GM19035 (cell line): ENCODE data around the gene LETM1.

Experiments
- ATAC-seq: cut with Tn5 transposase; IDR thresholded peaks from one replicate; pipeline ENCODE4 v1.9.1; 2021; ENCODE audit not compliant: unreplicated experiment

The LETM1 gene

DNA sequence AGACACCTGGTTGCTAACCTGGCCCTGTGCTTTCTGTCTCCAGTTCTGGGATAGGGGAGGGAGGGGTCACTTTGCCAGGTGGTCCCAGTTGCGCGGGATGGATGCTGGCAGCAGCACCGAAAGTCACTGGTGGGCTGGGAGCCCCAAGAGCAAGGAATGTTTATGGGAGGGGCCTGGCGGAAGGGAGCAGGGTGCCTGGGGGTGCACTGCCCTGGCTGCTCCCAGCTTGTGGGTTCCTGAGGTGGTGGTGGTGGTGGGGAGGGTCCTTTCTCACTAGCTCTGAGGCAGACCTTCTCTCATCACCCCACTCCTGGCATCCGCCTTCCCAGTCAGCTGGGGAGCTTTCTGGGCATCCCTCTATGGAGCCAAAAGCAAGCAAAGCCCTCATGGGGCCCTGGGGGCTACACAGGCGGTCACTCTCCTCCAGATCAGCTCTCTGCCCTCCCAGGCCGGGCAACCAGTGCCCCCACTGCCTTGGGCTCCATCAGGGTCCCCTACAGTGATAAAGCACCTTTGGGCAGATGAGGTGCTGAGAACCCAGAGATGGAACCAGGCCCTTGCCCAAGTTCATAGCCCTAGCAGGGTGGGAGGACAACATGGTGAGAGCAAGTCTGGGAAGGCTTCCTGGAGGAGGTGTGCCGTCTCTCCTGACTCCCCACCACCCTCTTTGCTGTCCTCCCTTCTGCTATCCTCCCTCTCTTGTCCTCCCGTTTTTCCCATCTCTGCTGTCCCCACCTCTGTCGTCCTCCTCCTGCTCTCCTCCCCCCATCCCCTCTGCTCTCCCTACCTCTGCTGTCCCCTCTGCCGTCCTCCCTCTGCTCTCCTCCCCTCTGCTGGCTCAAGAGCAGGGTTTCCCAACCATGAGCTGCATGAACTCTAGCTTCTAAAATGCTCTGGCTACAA lies 46.9 kb downstream of the LETM1 start:
- ATAC-seq = no peak

DNA sequence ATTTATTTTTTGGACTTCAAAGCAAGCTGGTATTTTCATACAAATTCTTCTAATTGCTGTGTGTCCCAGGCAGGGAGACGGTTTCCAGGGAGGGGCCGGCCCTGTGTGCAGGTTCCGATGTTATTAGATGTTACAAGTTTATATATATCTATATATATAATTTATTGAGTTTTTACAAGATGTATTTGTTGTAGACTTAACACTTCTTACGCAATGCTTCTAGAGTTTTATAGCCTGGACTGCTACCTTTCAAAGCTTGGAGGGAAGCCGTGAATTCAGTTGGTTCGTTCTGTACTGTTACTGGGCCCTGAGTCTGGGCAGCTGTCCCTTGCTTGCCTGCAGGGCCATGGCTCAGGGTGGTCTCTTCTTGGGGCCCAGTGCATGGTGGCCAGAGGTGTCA lies 47.6 kb downstream of the LETM1 start:
- ATAC-seq = no peak

DNA sequence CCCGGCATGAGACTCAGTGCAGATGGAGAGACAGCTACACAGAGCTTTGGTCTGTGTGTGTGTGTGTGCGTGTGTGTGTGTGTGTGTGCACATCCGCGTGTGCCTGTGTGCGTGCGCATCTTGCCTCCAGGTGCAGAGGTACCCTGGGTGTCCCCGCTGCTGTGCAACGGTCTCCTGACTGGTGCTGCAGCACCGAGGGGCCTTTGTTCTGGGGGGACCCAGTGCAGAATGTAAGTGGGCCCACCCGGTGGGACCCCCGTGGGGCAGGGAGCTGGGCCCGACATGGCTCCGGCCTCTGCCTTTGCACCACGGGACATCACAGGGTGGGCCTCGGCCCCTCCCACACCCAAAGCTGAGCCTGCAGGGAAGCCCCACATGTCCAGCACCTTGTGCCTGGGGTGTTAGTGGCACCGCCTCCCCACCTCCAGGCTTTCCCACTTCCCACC lies 48.6 kb downstream of the LETM1 start:
- ATAC-seq = no peak

DNA sequence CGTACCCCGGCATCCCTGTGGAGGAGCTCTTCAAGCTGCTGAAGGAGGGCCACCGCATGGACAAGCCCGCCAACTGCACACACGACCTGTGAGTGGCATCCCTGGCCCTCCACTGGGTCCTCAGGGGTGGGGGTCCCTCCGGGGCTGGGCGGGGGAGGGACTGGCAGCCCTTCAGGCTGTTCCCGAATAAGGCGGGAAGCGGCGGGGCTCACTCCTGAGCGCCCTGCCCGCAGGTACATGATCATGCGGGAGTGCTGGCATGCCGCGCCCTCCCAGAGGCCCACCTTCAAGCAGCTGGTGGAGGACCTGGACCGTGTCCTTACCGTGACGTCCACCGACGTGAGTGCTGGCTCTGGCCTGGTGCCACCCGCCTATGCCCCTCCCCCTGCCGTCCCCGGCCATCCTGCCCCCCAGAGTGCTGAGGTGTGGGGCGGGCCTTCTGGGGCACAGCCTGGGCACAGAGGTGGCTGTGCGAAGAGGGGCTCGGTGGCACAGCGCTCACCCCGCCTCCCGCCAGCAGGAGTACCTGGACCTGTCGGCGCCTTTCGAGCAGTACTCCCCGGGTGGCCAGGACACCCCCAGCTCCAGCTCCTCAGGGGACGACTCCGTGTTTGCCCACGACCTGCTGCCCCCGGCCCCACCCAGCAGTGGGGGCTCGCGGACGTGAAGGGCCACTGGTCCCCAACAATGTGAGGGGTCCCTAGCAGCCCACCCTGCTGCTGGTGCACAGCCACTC lies 49.2 kb downstream of the LETM1 start:
- ATAC-seq = no peak

DNA sequence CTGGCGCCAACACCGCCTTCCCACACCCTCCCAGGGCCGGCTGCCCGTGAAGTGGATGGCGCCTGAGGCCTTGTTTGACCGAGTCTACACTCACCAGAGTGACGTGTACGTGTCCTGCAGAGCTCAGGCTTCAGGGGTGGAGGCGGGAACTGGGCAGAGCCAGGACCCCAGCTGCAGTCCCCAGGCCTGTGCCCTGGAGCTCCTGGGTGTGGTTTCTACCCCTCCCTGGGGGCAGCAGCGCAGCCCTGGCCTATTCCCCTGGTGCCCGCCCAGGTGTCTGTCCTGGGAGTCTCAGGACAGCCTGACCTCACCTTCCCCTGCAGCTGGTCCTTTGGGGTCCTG lies 49.8 kb downstream of the LETM1 start:
- ATAC-seq = no peak

DNA sequence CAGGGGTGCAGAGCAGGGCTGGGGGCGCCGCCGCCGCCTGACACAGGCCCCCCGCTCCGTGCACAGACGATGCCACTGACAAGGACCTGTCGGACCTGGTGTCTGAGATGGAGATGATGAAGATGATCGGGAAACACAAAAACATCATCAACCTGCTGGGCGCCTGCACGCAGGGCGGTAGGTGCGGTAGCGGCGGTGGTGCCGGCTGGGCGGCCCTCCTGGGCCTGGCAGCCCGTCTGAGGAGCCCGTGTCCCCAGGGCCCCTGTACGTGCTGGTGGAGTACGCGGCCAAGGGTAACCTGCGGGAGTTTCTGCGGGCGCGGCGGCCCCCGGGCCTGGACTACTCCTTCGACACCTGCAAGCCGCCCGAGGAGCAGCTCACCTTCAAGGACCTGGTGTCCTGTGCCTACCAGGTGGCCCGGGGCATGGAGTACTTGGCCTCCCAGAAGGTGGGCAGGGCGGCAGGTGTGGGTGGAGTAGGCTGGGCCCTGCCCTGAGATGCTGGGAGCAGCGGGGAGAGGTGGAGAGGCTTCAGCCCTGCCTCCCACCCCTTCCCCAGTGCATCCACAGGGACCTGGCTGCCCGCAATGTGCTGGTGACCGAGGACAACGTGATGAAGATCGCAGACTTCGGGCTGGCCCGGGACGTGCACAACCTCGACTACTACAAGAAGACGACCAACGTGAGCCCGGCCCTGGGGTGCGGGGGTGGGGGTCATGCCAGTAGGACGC lies 50.3 kb downstream of the LETM1 start:
- no peak for ATAC-seq

DNA sequence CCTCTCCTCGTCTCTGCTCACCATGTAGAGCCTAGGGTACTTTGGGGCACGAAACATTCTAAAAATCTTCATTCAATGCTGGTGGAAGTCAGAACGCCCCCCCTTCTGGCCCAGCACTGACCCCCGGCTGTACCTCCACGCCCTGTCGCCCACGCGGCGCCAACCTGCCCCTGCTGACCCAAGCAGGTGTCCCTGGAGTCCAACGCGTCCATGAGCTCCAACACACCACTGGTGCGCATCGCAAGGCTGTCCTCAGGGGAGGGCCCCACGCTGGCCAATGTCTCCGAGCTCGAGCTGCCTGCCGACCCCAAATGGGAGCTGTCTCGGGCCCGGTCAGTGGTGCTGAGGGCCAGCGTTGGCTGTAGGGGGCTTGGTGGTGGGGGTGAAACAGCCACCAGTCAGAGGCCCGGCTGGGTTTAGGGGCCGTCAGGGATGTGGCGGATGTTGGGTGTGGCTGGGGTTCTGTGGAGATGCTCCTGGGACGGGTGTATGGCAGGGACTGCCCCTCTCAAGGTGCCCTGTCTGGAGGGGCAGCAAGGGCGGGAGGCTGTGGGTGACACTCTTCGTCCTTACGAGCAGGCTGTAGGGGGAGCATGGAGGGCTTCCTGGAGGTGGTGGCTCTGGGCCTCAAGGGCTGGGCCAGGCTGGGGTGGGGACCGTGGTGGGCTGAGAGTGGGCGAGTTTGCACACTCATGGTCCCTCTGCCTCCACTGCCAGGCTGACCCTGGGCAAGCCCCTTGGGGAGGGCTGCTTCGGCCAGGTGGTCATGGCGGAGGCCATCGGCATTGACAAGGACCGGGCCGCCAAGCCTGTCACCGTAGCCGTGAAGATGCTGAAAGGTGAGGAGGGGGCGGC lies 51.1 kb downstream of the LETM1 start:
- ATAC-seq = no peak

DNA sequence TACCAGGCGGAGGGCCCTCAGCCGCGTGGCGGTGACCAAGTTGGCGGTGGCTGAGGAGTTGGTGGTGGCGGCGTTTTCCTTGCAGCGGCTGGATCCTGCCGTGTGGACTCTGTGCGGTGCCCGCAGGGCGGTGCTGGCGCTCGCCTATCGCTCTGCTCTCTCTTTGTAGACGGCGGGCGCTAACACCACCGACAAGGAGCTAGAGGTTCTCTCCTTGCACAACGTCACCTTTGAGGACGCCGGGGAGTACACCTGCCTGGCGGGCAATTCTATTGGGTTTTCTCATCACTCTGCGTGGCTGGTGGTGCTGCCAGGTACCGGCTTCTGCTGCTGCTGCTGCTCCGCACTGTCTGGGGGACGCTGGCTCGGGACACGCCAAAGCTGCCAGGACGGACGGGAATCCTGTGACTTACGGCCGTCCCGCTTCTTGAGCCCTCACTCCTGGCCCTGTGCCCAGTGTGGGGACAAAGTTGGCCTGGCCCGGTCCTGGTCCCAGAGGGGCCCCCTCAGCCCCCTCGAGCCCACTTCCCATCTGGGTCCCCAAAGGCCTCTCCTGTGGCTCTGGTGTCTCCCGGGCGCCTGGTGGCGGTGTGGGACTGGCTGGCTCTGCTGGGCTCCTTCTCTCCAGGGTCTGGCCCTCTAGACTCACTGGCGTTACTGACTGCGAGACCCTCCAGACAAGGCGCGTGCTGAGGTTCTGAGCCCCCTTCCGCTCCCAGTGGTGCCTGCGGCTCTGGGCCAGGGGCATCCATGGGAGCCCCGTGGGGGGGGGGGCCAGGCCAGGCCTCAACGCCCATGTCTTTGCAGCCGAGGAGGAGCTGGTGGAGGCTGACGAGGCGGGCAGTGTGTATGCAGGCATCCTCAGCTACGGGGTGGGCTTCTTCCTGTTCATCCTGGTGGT lies 52.2 kb downstream of the LETM1 start:
- no peak for ATAC-seq

DNA sequence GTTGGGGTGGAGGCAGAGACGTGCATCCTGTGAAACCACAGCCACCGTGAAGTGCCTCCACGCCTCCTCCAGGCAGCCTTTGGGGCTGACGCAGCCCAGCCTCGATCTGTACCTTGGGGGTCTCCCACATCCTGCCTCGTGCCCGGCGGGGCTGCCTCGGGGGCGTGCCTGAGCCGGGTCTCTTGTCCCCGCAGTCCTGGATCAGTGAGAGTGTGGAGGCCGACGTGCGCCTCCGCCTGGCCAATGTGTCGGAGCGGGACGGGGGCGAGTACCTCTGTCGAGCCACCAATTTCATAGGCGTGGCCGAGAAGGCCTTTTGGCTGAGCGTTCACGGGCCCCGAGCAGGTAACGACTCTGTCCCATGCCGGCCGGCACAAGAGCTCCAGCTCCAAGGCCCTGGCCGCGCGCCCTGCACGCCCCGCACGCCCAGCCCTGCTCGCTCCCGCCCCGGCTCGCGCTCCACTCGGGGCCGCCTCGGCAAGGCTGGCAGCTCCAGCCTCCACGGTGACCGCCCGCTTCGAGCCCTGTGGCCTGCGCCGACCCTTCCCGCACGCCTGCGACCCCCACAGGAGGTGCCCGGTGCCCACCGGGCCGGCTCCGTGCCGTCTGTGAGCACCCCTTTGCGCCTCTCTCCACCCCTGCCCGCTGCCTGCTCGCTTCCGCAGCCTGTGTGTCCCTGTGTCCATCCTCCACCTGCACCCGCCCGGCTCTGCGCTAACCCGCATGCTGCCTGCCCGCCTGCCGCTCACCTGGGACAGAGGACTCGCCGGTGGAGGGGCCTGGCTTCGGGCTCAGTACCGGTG lies 53.0 kb downstream of the LETM1 start:
- ATAC-seq = no peak

DNA sequence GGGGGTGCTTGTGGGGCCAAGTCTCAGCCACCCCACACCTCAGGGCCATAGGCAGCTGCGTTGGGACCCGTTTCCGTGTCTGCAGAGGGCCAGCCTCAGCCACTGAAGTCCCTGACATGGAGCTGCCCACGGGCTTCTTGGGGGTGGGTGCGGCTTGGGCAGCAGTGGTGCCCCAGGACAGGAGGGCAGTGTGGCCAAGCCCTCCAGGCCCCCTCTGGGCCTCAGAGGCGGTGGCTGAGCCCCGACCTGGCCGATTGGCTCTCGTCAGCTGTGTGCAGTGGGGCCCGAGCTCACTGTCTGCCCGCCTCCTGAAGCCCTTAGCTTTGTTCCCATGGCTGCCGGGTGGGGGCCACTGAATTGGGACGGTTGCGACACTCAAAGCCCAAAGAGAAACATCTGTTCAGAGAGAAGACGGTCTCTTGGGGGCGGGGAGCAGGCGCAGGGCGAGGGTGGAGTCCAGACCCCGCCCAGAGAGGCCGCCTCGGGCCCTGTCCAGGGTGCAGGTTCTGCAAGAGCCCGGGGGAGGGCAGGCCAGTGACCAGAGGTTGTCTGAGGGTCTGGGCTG lies 53.7 kb downstream of the LETM1 start:
- no peak for ATAC-seq

DNA sequence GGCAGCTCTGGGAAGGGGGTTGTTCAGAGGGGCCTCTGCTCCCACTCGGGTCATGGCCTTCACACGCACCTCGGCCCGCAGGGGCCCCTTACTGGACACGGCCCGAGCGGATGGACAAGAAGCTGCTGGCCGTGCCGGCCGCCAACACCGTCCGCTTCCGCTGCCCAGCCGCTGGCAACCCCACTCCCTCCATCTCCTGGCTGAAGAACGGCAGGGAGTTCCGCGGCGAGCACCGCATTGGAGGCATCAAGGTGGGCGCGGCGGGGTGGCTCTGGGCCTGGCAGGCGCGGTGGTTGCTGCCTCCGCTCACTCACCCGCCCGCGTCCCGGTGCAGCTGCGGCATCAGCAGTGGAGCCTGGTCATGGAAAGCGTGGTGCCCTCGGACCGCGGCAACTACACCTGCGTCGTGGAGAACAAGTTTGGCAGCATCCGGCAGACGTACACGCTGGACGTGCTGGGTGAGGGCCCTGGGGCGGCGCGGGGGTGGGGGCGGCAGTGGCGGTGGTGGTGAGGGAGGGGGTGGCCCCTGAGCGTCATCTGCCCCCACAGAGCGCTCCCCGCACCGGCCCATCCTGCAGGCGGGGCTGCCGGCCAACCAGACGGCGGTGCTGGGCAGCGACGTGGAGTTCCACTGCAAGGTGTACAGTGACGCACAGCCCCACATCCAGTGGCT lies 54.5 kb downstream of the LETM1 start:
- no peak for ATAC-seq

DNA sequence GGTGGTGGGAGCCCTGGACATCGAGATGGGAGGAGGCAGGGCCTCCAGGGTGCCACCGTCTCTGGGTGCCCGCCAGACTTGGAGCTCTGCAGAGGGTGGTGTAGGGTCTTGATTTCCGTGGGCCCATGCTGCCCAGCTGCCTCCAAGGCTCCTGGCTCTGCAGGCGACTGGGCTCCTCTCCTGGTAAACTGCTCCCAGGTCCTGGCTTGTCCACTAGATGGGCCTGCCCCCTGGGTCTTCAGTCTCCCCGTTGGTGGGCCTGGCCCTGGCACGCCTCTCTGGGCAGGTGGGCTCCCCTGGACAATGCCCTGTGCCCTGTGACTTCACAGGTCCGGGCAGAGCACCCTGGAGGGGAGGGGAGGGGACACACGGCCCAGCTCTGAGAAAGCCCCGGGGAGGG lies 55.2 kb downstream of the LETM1 start:
- ATAC-seq = no peak

DNA sequence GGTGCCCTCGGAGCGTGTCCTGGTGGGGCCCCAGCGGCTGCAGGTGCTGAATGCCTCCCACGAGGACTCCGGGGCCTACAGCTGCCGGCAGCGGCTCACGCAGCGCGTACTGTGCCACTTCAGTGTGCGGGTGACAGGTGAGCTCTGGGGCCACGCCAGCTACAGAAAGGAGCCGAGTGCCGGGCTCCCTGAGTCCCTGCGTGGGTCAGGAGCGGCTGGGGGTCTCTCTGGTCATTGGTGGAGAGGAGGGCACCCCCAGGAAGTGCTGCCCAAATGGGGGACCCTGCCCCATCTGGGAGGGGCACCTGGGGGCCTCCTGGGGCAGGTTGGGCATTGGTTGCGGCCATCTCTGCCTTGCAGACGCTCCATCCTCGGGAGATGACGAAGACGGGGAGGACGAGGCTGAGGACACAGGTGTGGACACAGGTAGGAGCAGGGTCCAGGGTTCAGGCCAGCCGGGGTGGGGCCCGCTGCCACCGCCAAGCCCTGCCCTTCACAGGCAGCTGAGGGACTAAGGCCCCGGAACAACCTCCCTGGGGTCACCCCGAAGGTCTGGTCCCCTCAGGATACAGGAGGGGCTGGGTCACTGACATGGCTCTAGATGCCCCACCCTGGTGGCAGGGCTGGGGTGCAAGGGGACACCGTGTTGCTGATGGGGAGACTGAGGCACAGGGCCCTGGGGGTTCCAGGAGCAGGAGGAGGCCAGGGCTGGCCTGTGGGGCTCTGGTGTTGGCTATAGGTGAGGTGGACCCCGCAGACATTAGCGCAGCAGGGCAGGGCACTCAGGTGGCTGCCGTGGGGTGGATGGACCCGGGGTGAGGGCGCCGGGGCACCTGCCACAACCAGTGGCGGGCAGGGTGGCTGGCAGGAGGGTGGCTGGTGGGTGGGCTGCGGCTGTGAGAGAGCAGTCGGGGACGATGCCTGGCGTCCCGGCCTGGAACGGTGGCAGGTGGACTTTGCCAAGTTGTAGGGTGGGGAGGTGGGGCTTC lies 56.3 kb downstream of the LETM1 start:
- ATAC-seq = no peak

DNA sequence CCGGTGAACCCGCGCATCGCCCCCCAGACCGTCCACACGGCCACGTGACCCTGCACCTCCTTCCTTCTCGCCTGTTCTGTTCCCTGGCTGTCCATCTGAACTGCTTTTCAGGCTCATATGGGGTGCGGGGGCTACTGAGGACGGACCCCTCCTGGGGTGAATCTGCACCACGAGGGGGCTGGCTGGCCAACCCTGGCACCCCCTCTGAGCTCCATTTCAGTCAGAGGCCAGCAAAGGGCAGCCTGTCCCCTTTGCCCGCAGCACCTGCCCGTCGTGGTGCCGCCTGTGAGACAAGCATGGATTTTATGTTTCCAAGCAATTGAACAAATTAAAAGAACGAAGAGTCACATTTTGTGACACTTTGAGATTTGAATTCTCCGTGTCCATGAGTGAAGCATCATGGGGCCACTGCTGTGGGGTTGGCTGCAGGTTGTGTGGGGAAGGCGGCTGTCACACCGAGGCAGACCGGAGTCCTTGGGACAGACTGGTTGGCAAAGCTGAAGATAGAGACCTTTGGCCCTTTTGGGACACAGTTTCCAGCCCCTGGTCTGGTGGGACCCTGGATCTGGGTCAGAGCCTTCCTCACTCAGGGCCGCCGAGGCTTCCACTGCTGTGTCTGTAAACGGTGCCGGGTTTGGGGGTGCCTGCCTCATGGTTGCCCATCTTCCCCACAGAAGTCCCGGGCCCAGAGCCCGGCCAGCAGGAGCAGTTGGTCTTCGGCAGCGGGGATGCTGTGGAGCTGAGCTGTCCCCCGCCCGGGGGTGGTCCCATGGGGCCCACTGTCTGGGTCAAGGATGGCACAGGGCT lies 57.2 kb downstream of the LETM1 start:
- ATAC-seq = no peak

DNA sequence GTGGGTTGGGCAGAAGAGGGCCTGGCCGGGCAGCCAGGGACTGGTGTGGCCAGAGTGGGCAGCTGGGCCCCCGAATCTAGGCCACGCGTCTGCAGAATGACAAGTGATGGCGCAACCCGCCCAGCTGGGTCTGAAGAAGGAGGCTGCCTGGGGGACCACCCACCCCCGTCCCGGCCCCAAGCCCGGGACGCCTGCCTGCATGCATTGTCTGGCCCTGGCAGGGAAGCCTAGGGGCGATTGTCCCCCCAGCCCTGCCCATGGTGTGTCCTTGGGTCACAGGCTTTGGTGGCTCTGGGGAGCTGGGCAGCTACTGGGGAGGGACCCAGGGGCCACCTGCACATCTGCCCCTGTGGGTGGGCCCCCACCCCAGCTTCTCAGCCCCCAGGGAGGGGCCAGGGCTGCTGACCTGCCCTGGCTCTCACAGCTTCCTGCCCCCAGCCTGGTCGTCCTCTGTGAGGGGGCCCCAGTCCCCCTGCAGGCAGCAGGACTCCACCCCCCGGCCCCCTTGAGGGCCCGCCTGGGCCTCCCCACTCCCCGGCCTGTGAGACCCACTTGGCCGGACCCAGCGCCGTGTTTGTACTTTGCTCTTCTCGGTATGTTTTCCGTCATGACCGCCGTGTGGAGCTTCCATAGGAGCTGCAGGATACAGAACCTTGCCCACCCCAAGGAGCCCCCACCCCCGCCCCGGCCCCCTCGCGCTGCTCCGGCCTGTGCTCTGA lies 57.9 kb downstream of the LETM1 start:
- no peak for ATAC-seq
